ENCODE results near the gene ARL2BP.

- no peak for TF ChIP-seq POLR2A (IDR thresholded peaks at IDR 0.05)
- TF ChIP-seq CTCF (IDR thresholded peaks at IDR 0.05), result no peak
- no peak for TF ChIP-seq EP300 (IDR thresholded peaks at IDR 0.05; ENCODE audit: low read depth)
Observed at GRCh38 chr16:57196286-57196685, 48.8 kb upstream of the ARL2BP start.
